T-helper 9 cell (primary cell): ENCODE measurements around the gene RIF1.
A peak's percentile ranks its signal among the peaks of the same experiment; 100 is the strongest.

ENCODE experiments used
- DNase-seq: peaks from one replicate; pipeline ENCODE4 v3.0.0-alpha.2; 2020
- total RNA-seq, 2 donors: gene quantifications; one replicate each; lab custom pipeline; 2026; lab: John Stamatoyannopoulos, UW

The RIF1 gene, protein sequence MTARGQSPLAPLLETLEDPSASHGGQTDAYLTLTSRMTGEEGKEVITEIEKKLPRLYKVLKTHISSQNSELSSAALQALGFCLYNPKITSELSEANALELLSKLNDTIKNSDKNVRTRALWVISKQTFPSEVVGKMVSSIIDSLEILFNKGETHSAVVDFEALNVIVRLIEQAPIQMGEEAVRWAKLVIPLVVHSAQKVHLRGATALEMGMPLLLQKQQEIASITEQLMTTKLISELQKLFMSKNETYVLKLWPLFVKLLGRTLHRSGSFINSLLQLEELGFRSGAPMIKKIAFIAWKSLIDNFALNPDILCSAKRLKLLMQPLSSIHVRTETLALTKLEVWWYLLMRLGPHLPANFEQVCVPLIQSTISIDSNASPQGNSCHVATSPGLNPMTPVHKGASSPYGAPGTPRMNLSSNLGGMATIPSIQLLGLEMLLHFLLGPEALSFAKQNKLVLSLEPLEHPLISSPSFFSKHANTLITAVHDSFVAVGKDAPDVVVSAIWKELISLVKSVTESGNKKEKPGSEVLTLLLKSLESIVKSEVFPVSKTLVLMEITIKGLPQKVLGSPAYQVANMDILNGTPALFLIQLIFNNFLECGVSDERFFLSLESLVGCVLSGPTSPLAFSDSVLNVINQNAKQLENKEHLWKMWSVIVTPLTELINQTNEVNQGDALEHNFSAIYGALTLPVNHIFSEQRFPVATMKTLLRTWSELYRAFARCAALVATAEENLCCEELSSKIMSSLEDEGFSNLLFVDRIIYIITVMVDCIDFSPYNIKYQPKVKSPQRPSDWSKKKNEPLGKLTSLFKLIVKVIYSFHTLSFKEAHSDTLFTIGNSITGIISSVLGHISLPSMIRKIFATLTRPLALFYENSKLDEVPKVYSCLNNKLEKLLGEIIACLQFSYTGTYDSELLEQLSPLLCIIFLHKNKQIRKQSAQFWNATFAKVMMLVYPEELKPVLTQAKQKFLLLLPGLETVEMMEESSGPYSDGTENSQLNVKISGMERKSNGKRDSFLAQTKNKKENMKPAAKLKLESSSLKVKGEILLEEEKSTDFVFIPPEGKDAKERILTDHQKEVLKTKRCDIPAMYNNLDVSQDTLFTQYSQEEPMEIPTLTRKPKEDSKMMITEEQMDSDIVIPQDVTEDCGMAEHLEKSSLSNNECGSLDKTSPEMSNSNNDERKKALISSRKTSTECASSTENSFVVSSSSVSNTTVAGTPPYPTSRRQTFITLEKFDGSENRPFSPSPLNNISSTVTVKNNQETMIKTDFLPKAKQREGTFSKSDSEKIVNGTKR (N-terminal part only)
- 153 to 355 reads per million in 2 donors for total RNA-seq

- DNase-seq = peak; percentile 58
These were observed at the start of gene RIF1 for GRCh38 chr2:151409601-151410484. RIF1 (plus strand) TSS chr2:151409902; CDS start chr2:151410424, 522 bp downstream.

GRCh38 chr2:151361674-151362370, 47.9 kb upstream of the RIF1 start:
- DNase-seq = no peak

DNA sequence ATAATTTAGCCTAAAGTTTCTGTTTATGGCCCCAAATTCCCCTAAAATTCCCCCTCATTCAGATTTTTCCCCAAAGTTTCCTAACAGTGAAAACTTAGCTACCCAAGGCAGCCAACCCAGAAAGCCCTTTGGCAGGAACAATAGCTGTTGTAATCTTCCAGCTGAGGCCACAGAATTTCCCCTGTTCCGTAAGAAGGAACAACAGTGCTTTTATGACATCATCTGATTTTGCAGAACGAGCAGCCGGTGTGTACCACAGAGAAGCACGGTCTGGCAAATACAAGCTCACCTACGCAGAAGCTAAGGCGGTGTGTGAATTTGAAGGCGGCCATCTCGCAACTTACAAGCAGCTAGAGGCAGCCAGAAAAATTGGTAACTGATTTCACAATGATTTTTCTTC, 46.0 kb upstream of the RIF1 start:
- DNase-seq = no peak

GRCh38 chr2:151367571-151367970, 42.1 kb upstream of the RIF1 start:
- no peak for DNase-seq

DNA sequence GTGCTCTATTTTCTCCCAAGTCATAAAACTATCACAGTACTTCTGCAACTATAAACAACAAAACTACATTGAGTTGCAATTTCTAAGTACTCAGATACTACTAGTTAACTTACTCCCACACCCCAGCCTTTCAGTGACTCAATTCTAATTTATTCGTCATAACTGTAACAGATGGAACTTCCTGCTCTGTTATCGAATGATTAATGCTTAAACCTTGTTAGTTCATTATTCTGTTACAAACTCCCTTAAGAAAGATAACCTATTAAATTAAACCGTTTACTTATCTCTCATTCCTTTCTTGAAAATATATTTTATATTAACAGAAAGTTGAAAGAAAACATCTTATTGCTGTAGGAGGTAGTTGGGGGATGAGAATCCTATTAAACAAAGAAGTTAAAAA, 35.3 kb upstream of the RIF1 start:
- DNase-seq = no peak

GRCh38 chr2:151379169-151379568, 30.5 kb upstream of the RIF1 start:
- DNase-seq = no peak

GRCh38 chr2:151380580-151381235, 29.0 kb upstream of the RIF1 start:
- DNase-seq = no peak

GRCh38 chr2:151381266-151381665, 28.4 kb upstream of the RIF1 start:
- DNase-seq = no peak

GRCh38 chr2:151388011-151388410, 21.7 kb upstream of the RIF1 start:
- DNase-seq = no peak

- DNase-seq = no peak
These were observed 18.3 kb upstream of the RIF1 start for GRCh38 chr2:151391436-151391835.

GRCh38 chr2:151394509-151394908, 15.2 kb upstream of the RIF1 start:
- no peak for DNase-seq

- DNase-seq = no peak
These were observed 14.0 kb upstream of the RIF1 start for GRCh38 chr2:151395509-151396374.

GRCh38 chr2:151399981-151400380, 9.7 kb upstream of the RIF1 start:
- DNase-seq = no peak

GRCh38 chr2:151401149-151401548, 8.6 kb upstream of the RIF1 start:
- DNase-seq = no peak

DNA sequence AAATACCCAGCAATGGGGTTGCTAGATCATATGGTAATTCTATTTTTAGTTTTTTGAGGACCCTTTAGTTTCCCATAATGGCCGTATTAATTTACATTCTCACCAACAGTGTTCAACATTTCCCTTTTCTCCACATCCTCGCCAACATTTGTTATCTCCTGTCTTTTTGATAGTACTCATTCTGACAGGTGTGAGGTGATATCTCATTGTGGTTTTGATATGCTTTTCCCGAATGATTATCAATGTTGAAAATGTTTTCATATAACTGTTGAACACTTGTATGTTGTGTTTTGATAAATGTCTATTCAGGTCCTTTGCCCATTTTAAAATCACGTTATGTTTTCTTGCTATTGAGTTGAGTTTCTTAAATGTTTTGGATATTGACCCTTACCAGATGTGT, 5.8 kb upstream of the RIF1 start:
- no peak for DNase-seq

GRCh38 chr2:151405376-151405775, 4.3 kb upstream of the RIF1 start:
- no peak for DNase-seq

DNA sequence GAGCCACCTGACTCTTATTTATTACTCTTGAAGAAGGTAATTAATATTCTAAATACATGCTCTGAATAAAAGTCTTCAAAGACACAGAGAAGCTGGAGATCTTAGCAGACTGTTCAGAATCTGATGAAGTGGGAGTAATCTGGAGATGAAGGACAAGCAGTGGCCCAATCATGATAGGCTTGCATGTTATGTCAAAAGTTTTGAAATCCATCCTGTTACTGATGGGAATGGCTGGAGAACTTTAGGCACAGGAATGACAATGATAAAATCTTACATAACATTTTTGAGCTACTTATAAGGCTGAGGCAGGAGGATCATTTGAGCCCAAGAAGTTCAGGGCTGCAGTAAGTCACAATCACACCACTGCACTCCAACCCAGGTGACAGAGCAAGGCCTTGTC, 2.4 kb upstream of the RIF1 start:
- no peak for DNase-seq

DNA sequence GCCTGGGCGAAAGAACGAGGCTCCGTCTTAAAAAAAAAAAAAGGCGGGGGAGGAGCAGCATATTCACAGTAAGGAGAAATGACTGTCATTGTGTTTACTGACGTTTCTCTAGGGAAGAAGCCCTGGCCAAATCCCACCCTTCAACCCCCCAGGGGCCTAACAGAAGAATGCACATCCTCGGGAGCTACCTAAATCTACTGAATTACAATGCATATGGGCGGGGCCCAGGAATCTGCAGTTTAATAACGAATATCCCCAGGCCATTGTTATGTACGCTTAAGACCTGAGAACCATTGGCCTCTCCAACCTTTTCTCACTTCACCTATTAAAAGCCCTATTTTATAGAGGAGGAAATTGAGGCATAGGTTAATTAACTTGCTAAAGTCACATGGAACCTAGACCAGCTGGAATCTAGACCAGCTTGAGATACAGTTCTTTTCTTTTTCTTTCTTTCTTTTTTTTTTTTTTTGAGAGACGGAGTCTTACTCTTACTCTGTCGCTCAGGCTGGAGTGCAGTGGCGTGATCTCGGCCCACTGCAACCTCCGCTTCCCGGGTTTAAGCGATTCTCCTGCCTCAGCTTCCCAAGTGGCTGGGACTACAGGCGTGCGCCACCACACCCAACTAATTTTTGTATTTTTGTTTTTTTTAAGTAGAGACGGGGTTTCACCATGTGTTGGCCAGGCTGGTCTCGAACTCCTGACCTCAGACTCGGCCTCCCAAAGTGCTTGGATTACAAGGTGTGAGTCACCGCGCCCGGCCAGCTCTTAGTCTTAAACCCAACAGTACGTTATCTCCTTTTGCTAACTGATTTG, 708 bp upstream of the RIF1 start:
- no peak for DNase-seq

- peak; percentile 32 for DNase-seq
These were observed 758 bp downstream of the RIF1 start for GRCh38 chr2:151410485-151410834.
